Astrocyte of the spinal cord (primary cell): ENCODE data around the gene SIRT4.

Source experiments
- DNase-seq: peaks from one replicate; pipeline ENCODE4 v3.0.0; 2011; ENCODE audit warnings: low read depth, low spot score
- H3K4me3 ChIP-seq: 2 replicates; pipeline ENCODE4 v1.5.1; 2011; ENCODE audit warnings: low read depth, mild to moderate bottlenecking, low read length, moderate library complexity
- CTCF ChIP-seq: IDR thresholded peaks from 2 replicates; pipeline ENCODE4 v1.5.1; 2012; ENCODE audit warnings: low read depth, mild to moderate bottlenecking, low read length, inconsistent platforms
- in situ Hi-C: cut with HindIII; loops from 2 replicates; pipeline ENCODE4 v1.10.0; 2017; ENCODE audit warnings: low sequenced_read_pairs

Gene SIRT4

DNA sequence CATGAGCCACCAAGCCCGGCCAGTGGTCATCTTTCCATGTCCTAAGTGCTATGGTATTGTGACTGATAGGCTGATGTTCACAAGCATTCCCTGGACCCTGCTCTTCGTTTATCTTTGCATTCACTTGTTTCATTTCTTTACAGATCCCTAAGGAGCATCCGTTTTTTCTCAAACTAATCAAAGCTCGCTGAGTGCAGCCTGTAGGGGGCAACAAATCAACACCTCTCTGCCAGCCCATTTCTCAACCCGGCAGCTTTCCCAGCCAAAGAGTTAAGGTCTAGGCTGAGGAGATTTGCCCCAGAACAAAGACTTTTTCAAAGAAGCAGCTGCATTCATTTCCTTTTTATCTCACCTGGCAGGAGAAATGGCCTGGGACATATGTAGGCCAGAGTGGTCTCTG, 12.1 kb downstream of the SIRT4 start:
- in situ Hi-C loops = no loop called here
- TF ChIP-seq CTCF = peak; percentile 34
- no peak for DNase-seq
- H3K4me3 ChIP-seq = no peak overlapping the region

GRCh38 chr12:120316798-120317223, 14.7 kb downstream of the SIRT4 start:
- DNase-seq = no peak
- H3K4me3 ChIP-seq = peak overlapping the region; percentile 65
- in situ Hi-C loops = no loop called here
- TF ChIP-seq CTCF = no peak

DNA sequence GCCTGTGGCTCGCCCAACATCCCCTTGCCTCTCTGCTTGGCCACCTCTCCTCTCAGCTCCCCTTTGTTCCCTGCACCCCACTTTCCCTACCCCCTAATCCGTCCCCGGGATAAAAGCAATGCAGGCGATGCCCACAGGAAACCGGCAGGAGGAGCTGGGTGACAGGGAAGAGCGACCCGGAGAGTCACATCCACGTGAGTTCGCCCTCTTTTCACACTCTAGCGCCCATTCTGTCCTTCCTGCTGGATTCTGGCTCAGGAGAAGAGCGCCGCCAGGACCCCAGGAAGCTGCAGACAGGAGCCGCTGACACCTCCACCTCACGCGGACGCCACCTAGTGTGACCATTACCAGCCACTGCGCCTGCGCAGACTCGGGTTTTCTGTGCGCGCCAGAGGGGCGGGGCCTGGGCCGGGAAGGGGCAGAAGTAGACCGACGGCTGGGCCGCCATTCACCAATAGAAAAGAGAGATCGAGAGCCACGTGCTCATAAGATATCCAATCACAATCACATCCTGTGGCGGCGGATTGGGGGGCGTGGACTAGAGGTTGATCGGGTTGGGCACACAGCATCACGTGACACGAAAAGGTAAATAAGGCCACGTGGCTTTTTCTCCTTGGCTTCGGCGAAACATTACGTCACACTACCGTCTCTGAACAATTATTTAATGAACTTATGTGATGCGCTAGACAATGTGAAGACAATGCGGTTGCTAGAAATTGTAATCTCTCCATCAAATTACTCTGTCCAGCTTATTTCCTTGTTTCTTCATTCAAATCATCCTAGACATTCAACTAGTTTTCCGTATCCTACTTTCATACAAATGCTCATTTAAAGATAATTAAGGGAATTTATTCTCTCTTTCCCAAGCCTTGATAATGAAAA, 15.3 kb downstream of the SIRT4 start:
- in situ Hi-C loops = no loop called here
- peak; percentile 99 for DNase-seq
- H3K4me3 ChIP-seq = peak overlapping the region; percentile 65
- TF ChIP-seq CTCF = peak; percentile 78

DNA sequence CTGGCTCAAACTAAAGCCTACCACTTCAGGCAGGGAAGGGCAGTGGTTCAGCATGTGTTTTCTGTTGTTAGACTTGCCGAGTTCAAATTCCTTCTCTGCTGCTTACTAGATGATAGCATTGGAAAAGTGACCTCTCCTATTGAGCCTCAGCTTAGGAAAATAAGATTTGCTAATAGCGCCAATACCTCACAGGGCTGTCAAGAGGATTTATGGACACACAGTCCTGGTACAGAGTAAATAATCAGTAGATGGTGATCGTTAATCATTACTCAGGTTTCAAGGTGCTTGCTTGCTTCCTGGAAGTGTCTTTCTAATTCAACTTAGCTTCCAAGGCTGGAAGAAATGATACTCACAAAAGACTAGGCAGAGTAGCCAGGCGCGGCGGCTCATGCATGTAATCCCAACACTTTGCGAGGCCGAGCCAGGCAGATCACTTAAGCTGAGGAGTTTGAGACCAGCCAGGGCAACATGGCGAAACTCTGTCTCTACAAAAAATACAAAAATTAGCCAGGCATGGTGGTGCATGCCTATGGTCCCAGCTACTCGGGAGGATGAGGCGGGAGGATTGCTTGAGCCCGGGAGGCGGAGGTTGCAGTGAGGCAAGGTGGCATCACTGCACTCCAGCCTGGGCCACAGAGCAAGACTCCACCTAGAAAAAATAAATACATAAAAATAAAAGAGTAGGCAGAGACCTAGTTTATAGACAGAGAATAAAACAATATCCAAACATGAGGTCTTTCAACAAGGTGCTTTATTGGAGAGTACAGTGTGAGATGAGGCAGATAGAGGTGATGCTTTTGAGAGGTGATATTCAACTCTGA, 19.5 kb downstream of the SIRT4 start:
- TF ChIP-seq CTCF = no peak
- no peak overlapping the region for H3K4me3 ChIP-seq
- in situ Hi-C loops = no loop called here
- no peak for DNase-seq

- no peak for DNase-seq
- H3K4me3 ChIP-seq = no peak overlapping the region
- TF ChIP-seq CTCF = no peak
- in situ Hi-C loops = no loop called here
Measured at GRCh38 chr12:120323772-120324171, 21.7 kb downstream of the SIRT4 start.

DNA sequence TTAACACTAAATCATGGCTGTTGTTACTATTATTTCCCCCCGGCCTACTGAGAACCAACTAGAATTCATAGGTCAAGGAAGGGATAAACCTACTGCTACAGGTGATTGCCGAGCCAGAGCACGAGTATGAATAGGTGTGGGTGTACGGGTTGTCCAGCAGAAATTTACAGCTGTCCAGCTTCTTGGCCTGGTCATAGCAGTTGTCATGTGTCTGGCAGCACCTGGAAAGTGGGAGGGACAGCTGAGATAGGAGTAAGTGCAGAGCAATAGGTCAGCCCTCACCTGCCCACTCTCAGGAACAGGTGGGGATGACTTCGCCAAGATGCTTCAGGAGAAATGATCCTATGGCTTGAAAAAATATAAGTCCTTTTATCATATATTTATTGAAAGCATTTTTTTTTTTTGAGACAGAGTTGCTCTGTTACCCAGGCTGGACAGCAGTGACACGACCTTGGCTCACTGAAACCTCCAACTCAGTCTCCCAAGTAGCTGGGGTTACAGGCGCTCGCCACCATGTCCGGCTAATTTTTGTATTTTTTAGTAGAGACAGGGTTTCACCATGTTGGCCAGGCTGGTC, 22.8 kb downstream of the SIRT4 start:
- in situ Hi-C loops = no loop called here
- no peak for TF ChIP-seq CTCF
- no peak overlapping the region for H3K4me3 ChIP-seq
- no peak for DNase-seq
